HG03066 (cell line): ENCODE measurements around the gene NRG3.
"Not testable (repeated sequence)": the region's sequence is repeated elsewhere in the genome, so short reads cannot be mapped to it uniquely, and the experiment has no call there.

Source experiments
- ATAC-seq: cut with Tn5 transposase; IDR thresholded peaks from one replicate; pipeline ENCODE4 v1.9.1; 2021; ENCODE audit warnings: low read depth; ENCODE audit not compliant: unreplicated experiment

The NRG3 gene

GRCh38 chr10:82934947-82935346, 1060.0 kb downstream of the NRG3 start:
- ATAC-seq = no peak

- ATAC-seq = no peak
Observed at GRCh38 chr10:82938331-82938730, 1063.3 kb downstream of the NRG3 start.

- ATAC-seq = no peak
Observed at GRCh38 chr10:82942286-82943099, 1067.5 kb downstream of the NRG3 start.

GRCh38 chr10:82943142-82943541, 1068.1 kb downstream of the NRG3 start:
- no peak for ATAC-seq

- no peak for ATAC-seq
Observed at GRCh38 chr10:82949816-82950575, 1075.0 kb downstream of the NRG3 start.

GRCh38 chr10:82953331-82953730, 1078.3 kb downstream of the NRG3 start:
- no peak for ATAC-seq

- ATAC-seq = no peak
Observed at GRCh38 chr10:82953909-82954308, 1078.9 kb downstream of the NRG3 start.

GRCh38 chr10:82960421-82961060, 1085.5 kb downstream of the NRG3 start:
- ATAC-seq = not testable (repeated sequence)

GRCh38 chr10:82961864-82962263, 1086.9 kb downstream of the NRG3 start:
- no peak for ATAC-seq

- ATAC-seq = no peak
Observed at GRCh38 chr10:82966130-82966529, 1091.1 kb downstream of the NRG3 start.

GRCh38 chr10:82968533-82968932, 1093.5 kb downstream of the NRG3 start:
- no peak for ATAC-seq

GRCh38 chr10:82969405-82969804, 1094.4 kb downstream of the NRG3 start:
- ATAC-seq = no peak

GRCh38 chr10:82980321-82980720, 1105.3 kb downstream of the NRG3 start:
- no peak for ATAC-seq

GRCh38 chr10:82981137-82981723, 1106.2 kb downstream of the NRG3 start:
- no peak for ATAC-seq

GRCh38 chr10:82982110-82982608, 1107.2 kb downstream of the NRG3 start:
- ATAC-seq = no peak

GRCh38 chr10:82986216-82986615, 1111.2 kb downstream of the NRG3 start:
- ATAC-seq = no peak

GRCh38 chr10:83006479-83006878, 1131.5 kb downstream of the NRG3 start:
- not testable (repeated sequence) for ATAC-seq

GRCh38 chr10:83007510-83007909, 1132.5 kb downstream of the NRG3 start:
- no peak for ATAC-seq

- ATAC-seq = no peak
Observed at GRCh38 chr10:83012866-83013265, 1137.9 kb downstream of the NRG3 start.

- ATAC-seq = no peak
Observed at GRCh38 chr10:83017076-83017867, 1142.3 kb downstream of the NRG3 start.
